Activated CD8-positive, alpha-beta memory T cell treated with anti-CD3 and anti-CD28 coated beads, Interleukin-2, amount 50 U/mL, for 1 hour (primary cell): Measurements from ENCODE around the gene NLRP10.
"Not testable (repeated sequence)": the region's sequence is repeated elsewhere in the genome, so short reads cannot be mapped to it uniquely, and the experiment has no call there.

Source experiments
- DNase-seq: peaks from one replicate; pipeline ENCODE4 v3.0.0-alpha.2; 2020; ENCODE audit errors: extremely low read depth

Gene NLRP10

GRCh38 chr11:7965386-7965785, at the start of gene NLRP10:
Gene NLRP10 (minus strand): TSS chr11:7965447. CDS start chr11:7963495, 1,952 bp downstream.
- no peak for DNase-seq

- no peak for DNase-seq
Observed at GRCh38 chr11:8013833-8014232, 48.6 kb upstream of the NLRP10 start.

GRCh38 chr11:8011981-8012444, 46.8 kb upstream of the NLRP10 start:
- no peak for DNase-seq

GRCh38 chr11:8011371-8011770, 46.1 kb upstream of the NLRP10 start:
- DNase-seq = no peak

GRCh38 chr11:8009856-8010255, 44.6 kb upstream of the NLRP10 start:
- DNase-seq = no peak

GRCh38 chr11:8008212-8008611, 43.0 kb upstream of the NLRP10 start:
- DNase-seq = no peak

GRCh38 chr11:8006349-8006977, 41.2 kb upstream of the NLRP10 start:
- no peak for DNase-seq

- DNase-seq = no peak
Observed at GRCh38 chr11:8005556-8005955, 40.3 kb upstream of the NLRP10 start.

- DNase-seq = no peak
Observed at GRCh38 chr11:8004008-8004407, 38.8 kb upstream of the NLRP10 start.

- DNase-seq = no peak
Observed at GRCh38 chr11:8003187-8003586, 37.9 kb upstream of the NLRP10 start.

- DNase-seq = no peak
Observed at GRCh38 chr11:8002676-8003075, 37.4 kb upstream of the NLRP10 start.

GRCh38 chr11:8000390-8000789, 35.1 kb upstream of the NLRP10 start:
- no peak for DNase-seq

- DNase-seq = no peak
Observed at GRCh38 chr11:7999795-8000194, 34.5 kb upstream of the NLRP10 start.

GRCh38 chr11:7994581-7995278, 29.5 kb upstream of the NLRP10 start:
- DNase-seq = no peak

GRCh38 chr11:7987560-7987883, 22.3 kb upstream of the NLRP10 start:
- DNase-seq = not testable (repeated sequence)

- peak; percentile 85 for DNase-seq
Observed at GRCh38 chr11:7986768-7987559, 21.7 kb upstream of the NLRP10 start, which contains the start of gene EIF3F. Gene EIF3F (plus strand): TSS chr11:7987337. CDS start chr11:7987353, 16 bp downstream.

GRCh38 chr11:7983832-7984590, 18.8 kb upstream of the NLRP10 start:
- no peak for DNase-seq

- DNase-seq = no peak
Observed at GRCh38 chr11:7982582-7983119, 17.4 kb upstream of the NLRP10 start.

GRCh38 chr11:7981619-7982157, 16.4 kb upstream of the NLRP10 start:
- no peak for DNase-seq

GRCh38 chr11:7977232-7977917, 12.1 kb upstream of the NLRP10 start:
- DNase-seq = no peak

GRCh38 chr11:7974668-7975067, 9.4 kb upstream of the NLRP10 start:
- DNase-seq = no peak
